Uterus (tissue), 4 donors: ENCODE results near the gene CCDC194. TPM values are rescaled to one million over a fixed set of nuclear protein-coding genes. Genes with fewer than 3 reads are reported as not detected.

ENCODE experiments used
- DNase-seq, 2 donors: peaks; one replicate each; pipeline ENCODE4 v3.0.0-alpha.2; 2019 to 2020
- H3K27ac ChIP-seq, 2 donors: fragments of 200-600 bp; sonication (generic); 1 replicate in 1 of 2; 2 replicates in 1 of 2; pipeline ENCODE4 v1.5.1; 2016 to 2018
- H3K27me3 ChIP-seq, 2 donors: fragments of 200-600 bp; sonication (generic); one replicate each; pipeline ENCODE4 v1.5.1; 2018 to 2019; ENCODE audit warnings: control low read depth in 1 of 2
- H3K36me3 ChIP-seq, 2 donors: fragments of 200-600 bp; sonication (generic); one replicate each; pipeline ENCODE4 v1.5.1; 2019; ENCODE audit warnings: control low read depth in 1 of 2
- H3K4me1 ChIP-seq, 2 donors: fragments of 200-600 bp; sonication (generic); one replicate each; pipeline ENCODE4 v1.5.1; 2018 to 2019; ENCODE audit warnings: control low read depth in 1 of 2
- H3K4me3 ChIP-seq, 2 donors: fragments of 200-600 bp; sonication (generic); 1 replicate in 1 of 2; 2 replicates in 1 of 2; pipeline ENCODE4 v1.5.1; 2018 to 2019; ENCODE audit warnings: mild to moderate bottlenecking in 1 of 2
- H3K9me3 ChIP-seq, 2 donors: fragments of 200-600 bp; sonication (generic); one replicate each; pipeline ENCODE4 v1.5.1; 2019; ENCODE audit warnings: control low read depth in 1 of 2
- POLR2A ChIP-seq, 2 donors: fragments of 450-650 bp; IDR thresholded peaks; one replicate each; pipeline ENCODE4 v1.6.1; 2016; ENCODE audit warnings: antibody characterized with exemption in 2 of 2, mild to moderate bottlenecking in 1 of 2, moderate library complexity in 1 of 2
- intact Hi-C: fragments of 100-400 bp; cut with DNase I; formaldehyde crosslinking; loops from one replicate; pipeline ENCODE4 v1.15.1; 2023; ENCODE audit warnings: low total_unique reads
- total RNA-seq, 4 donors: library from RNA; depleted of rRNA in 3 of 4; stranded (reverse); fragments of >200 nt in 3 of 4; gene quantifications; one replicate each; pipeline versions ENCODE4 v1.1.0 to v1.2.4, GENCODE V29; 2014 to 2023
- TF ChIP-seq, protein P1 (sequence below), 4 experiments: fragments of 200-600 bp in 2 of 4; fragments of 450-650 bp in 2 of 4; sonication (generic) in 2 of 4; IDR thresholded peaks; one replicate each; pipeline ENCODE4 v1.5.1; 2016 to 2019; ENCODE audit warnings: antibody characterized with exemption in 4 of 4, mild to moderate bottlenecking in 2 of 4, moderate library complexity in 1 of 4
- donor health status: DM: yes; HTN: yes; CAD: no.

The CCDC194 gene
- total RNA-seq, 4 donors from 2014 or later = 2.5 TPM; not detected in 3

DNA sequence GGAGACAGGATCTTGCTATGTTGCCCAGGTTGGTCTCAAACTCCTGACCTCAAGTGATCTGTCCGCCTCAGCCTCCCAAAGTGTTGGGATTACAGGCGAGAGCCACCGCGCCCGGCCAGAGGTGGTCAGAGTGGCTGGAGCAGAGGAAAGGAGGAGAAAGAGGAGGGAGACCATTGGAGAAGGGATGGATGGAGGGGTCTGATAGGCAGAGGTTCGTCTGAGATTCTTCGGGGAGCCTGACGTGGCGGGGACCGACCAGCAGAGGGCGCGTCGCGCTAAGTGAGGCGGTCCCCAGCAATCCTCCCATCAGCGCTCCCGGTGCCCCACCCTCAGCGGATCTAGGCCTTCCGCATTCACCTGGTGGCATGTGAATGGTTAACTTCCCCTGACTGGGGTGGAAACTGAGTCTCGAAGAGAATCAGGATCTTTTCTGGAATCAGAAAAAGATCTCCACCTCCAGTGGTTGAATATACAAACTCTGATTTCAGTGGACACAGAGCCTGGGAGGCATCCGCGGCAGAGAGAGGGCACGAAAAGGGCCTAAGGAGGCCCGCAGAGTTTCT lies 47.8 kb downstream of the CCDC194 start:
- Histone ChIP-seq H3K4me3 (no peak overlapping the region), H3K27me3 (no peaks in the 10 kb centered on the region), H3K36me3 (no peaks in the 10 kb centered on the region), H3K27ac (peak overlapping the region; percentile 46 to 54), H3K4me1 (no peaks in the 10 kb centered on the region), H3K9me3 (no peaks in the 10 kb centered on the region)
- peak; percentile 74 to 82 for DNase-seq
- TF ChIP-seq POLR2A (IDR thresholded peaks at IDR 0.05) = no peak
- TF ChIP-seq, protein P1, sequence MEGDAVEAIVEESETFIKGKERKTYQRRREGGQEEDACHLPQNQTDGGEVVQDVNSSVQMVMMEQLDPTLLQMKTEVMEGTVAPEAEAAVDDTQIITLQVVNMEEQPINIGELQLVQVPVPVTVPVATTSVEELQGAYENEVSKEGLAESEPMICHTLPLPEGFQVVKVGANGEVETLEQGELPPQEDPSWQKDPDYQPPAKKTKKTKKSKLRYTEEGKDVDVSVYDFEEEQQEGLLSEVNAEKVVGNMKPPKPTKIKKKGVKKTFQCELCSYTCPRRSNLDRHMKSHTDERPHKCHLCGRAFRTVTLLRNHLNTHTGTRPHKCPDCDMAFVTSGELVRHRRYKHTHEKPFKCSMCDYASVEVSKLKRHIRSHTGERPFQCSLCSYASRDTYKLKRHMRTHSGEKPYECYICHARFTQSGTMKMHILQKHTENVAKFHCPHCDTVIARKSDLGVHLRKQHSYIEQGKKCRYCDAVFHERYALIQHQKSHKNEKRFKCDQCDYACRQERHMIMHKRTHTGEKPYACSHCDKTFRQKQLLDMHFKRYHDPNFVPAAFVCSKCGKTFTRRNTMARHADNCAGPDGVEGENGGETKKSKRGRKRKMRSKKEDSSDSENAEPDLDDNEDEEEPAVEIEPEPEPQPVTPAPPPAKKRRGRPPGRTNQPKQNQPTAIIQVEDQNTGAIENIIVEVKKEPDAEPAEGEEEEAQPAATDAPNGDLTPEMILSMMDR (IDR thresholded peaks at IDR 0.05) = peak; percentile 93 to 95 (median 94)
- intact Hi-C loops = no loop called here

- intact Hi-C loops = loop anchor here (5.0 kb wide), 1 partner anchor 45 kb away; no protein-coding TSS in a partner anchor
- no peak overlapping the region for H3K4me3 ChIP-seq
- peaks cover 0 to 9% of the 10 kb centered on the region in 2 donors for H3K4me1 ChIP-seq
- H3K9me3 ChIP-seq = no peaks in the 10 kb centered on the region
- no peak overlapping the region for H3K27ac ChIP-seq
- DNase-seq = no peak
- no peaks in the 10 kb centered on the region for H3K36me3 ChIP-seq
- no peaks in the 10 kb centered on the region for H3K27me3 ChIP-seq
- no peak for TF ChIP-seq POLR2A (IDR thresholded peaks at IDR 0.05)
- TF ChIP-seq, protein P1 (IDR thresholded peaks at IDR 0.05) = no peak
These were observed 52.2 kb downstream of the CCDC194 start for GRCh38 chr19:17341845-17342244.

DNA sequence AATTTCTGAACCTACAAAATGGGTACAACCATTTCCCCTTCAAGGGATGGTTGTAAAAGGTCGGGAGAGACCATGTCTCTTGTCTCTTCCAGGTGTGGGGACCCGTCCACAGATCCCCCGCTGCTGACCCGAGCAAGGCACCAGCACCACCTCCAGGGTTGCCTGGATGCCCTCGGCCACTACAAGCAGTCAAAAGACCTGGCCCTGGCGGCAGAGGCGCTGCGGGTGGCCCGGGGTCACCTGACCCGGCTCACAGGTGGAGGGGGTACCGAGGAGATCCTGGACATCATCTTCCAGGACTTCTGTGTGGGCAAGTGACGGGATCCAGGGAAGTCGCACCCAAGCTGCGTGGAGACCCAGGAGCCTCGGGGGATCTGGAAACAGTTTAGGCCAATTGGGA lies 52.6 kb downstream of the CCDC194 start:
- H3K27ac ChIP-seq = no peak overlapping the region
- peaks cover 0 to 9% of the 10 kb centered on the region in 2 donors for H3K4me1 ChIP-seq
- H3K36me3 ChIP-seq = no peaks in the 10 kb centered on the region
- H3K4me3 ChIP-seq = no peak overlapping the region
- TF ChIP-seq, protein P1 (IDR thresholded peaks at IDR 0.05) = no peak
- no peak for TF ChIP-seq POLR2A (IDR thresholded peaks at IDR 0.05)
- no peak for DNase-seq
- no peaks in the 10 kb centered on the region for H3K27me3 ChIP-seq
- H3K9me3 ChIP-seq = no peaks in the 10 kb centered on the region
- intact Hi-C loops = loop anchor here (5.0 kb wide), 1 partner anchor 46 kb away; no protein-coding TSS in a partner anchor

- Histone ChIP-seq H3K4me1 (peaks cover 0 to 9% of the 10 kb centered on the region in 2 donors), H3K27ac (no peak overlapping the region), H3K9me3 (no peaks in the 10 kb centered on the region), H3K36me3 (no peaks in the 10 kb centered on the region), H3K4me3 (no peak overlapping the region), H3K27me3 (no peaks in the 10 kb centered on the region)
- intact Hi-C loops = loop anchor here (5.0 kb wide), 1 partner anchor 46 kb away; no protein-coding TSS in a partner anchor
- DNase-seq = no peak
- TF ChIP-seq, protein P1 (IDR thresholded peaks at IDR 0.05) = no peak
- TF ChIP-seq POLR2A (IDR thresholded peaks at IDR 0.05) = no peak
These were observed 53.1 kb downstream of the CCDC194 start for GRCh38 chr19:17340871-17341357.

Other genes starting within 250 kb of the CCDC194 start
- gene USE1, start 178.8 kb downstream of the CCDC194 start, total RNA-seq = 10 to 100 TPM; 11.5 to 43.5 (median 22.2) TPM
- 10 to 100 TPM in 2 of 4 donors, 1 to 10 TPM in 1, not detected in 1; 5.9 to 32.6 (median 17.6) TPM for gene OCEL1, start 168.0 kb downstream of the CCDC194 start, total RNA-seq
- 10 to 100 TPM; 14.3 to 45.0 (median 36.0) TPM for gene NR2F6, start 148.3 kb downstream of the CCDC194 start, total RNA-seq
- gene USHBP1, start 129.5 kb downstream of the CCDC194 start, total RNA-seq = 10 to 100 TPM in 2 of 4 donors, 1 to 10 TPM in 2; 3.5 to 23.8 (median 13.0) TPM
- gene BABAM1, start 126.8 kb downstream of the CCDC194 start, total RNA-seq = 100 to 1,000 TPM in 2 of 4 donors, 10 to 100 TPM in 2; 58.1 to 240 (median 97.2) TPM
- gene ANKLE1, start 112.3 kb downstream of the CCDC194 start, total RNA-seq = 1 to 10 TPM in 2 of 4 donors, not detected in 2; 1.6 to 2.4 TPM
- gene ABHD8, start 90.8 kb downstream of the CCDC194 start, total RNA-seq = 100 to 1,000 TPM in 1 of 4 donors, 10 to 100 TPM in 2, 1 to 10 TPM in 1; 9.0 to 115 (median 19.2) TPM
- 100 to 1,000 TPM in 2 of 4 donors, 10 to 100 TPM in 2; 30.9 to 289 (median 97.2) TPM for gene MRPL34, start 88.3 kb downstream of the CCDC194 start, total RNA-seq
- gene DDA1, start 84.6 kb downstream of the CCDC194 start, total RNA-seq = 10 to 100 TPM in 2 of 4 donors, 1 to 10 TPM in 2; 2.8 to 22.2 (median 8.9) TPM
- 10 to 100 TPM in 1 of 4 donors, 1 to 10 TPM in 2, under 1 TPM in 1; 0.51 to 12.6 (median 7.6) TPM for gene ANO8, start 59.3 kb downstream of the CCDC194 start, total RNA-seq
- gene GTPBP3, start 56.6 kb downstream of the CCDC194 start, total RNA-seq = 10 to 100 TPM in 3 of 4 donors, under 1 TPM in 1; 0.88 to 31.2 (median 24.4) TPM
- gene PLVAP, start 16.9 kb downstream of the CCDC194 start, total RNA-seq = 100 to 1,000 TPM in 2 of 4 donors, 10 to 100 TPM in 1, 1 to 10 TPM in 1; 4.7 to 204 (median 87.4) TPM
- gene BST2, start 11.4 kb upstream of the CCDC194 start, total RNA-seq = 100 to 1,000 TPM in 3 of 4 donors, 10 to 100 TPM in 1; 84.6 to 267 (median 195) TPM
- 10 to 100 TPM in 3 of 4 donors, 1 to 10 TPM in 1; 3.8 to 46.7 (median 26.5) TPM for gene MVB12A, start 25.9 kb upstream of the CCDC194 start, total RNA-seq
- gene TMEM221, start 54.5 kb upstream of the CCDC194 start, total RNA-seq = 10 to 100 TPM in 1 of 4 donors, 1 to 10 TPM in 2, not detected in 1; 2.2 to 16.5 (median 3.9) TPM
- gene NXNL1, start 66.7 kb upstream of the CCDC194 start, total RNA-seq = not detected
- gene SLC27A1, start 76.3 kb upstream of the CCDC194 start, total RNA-seq = 10 to 100 TPM in 3 of 4 donors, 1 to 10 TPM in 1; 7.1 to 36.5 (median 26.9) TPM
- gene PGLS, start 117.5 kb upstream of the CCDC194 start, total RNA-seq = 10 to 100 TPM; 16.9 to 41.0 (median 34.1) TPM
- 10 to 100 TPM; 24.6 to 56.6 (median 52.0) TPM for gene COLGALT1, start 161.5 kb upstream of the CCDC194 start, total RNA-seq